ENCODE data around the gene WNT7A.

Gene WNT7A

GRCh38 chr3:13825311-13825579 lies 54.6 kb downstream of the WNT7A start:
- DNase-seq = no peak

- no peak for DNase-seq
Measured at GRCh38 chr3:13824521-13825310, 55.2 kb downstream of the WNT7A start.

GRCh38 chr3:13823692-13824091 lies 56.2 kb downstream of the WNT7A start:
- DNase-seq = no peak

GRCh38 chr3:13822871-13823585 lies 56.8 kb downstream of the WNT7A start:
- DNase-seq = no peak

GRCh38 chr3:13822042-13822441 lies 57.8 kb downstream of the WNT7A start:
- no peak for DNase-seq

GRCh38 chr3:13821126-13821525 lies 58.7 kb downstream of the WNT7A start:
- DNase-seq = no peak

GRCh38 chr3:13818919-13819318 lies 61.0 kb downstream of the WNT7A start:
- DNase-seq = no peak

- DNase-seq = no peak
Measured at GRCh38 chr3:13815088-13815683, 64.7 kb downstream of the WNT7A start.

GRCh38 chr3:13812034-13812471 lies 67.8 kb downstream of the WNT7A start:
- DNase-seq = no peak

GRCh38 chr3:13811614-13812013 lies 68.3 kb downstream of the WNT7A start:
- DNase-seq = no peak

- no peak for DNase-seq
Measured at GRCh38 chr3:13808550-13808949, 71.3 kb downstream of the WNT7A start.

GRCh38 chr3:13801361-13802204 lies 78.3 kb downstream of the WNT7A start:
- DNase-seq = no peak

GRCh38 chr3:13800064-13800463 lies 79.8 kb downstream of the WNT7A start:
- no peak for DNase-seq

- no peak for DNase-seq
Measured at GRCh38 chr3:13798401-13798800, 81.5 kb downstream of the WNT7A start.

- no peak for DNase-seq
Measured at GRCh38 chr3:13796701-13797460, 83.0 kb downstream of the WNT7A start.

- DNase-seq = no peak
Measured at GRCh38 chr3:13795816-13796215, 84.1 kb downstream of the WNT7A start.

- no peak for DNase-seq
Measured at GRCh38 chr3:13794322-13794721, 85.5 kb downstream of the WNT7A start.

GRCh38 chr3:13793451-13793850 lies 86.4 kb downstream of the WNT7A start:
- DNase-seq = no peak

- DNase-seq = no peak
Measured at GRCh38 chr3:13792512-13793371, 87.1 kb downstream of the WNT7A start.

GRCh38 chr3:13792051-13792490 lies 87.8 kb downstream of the WNT7A start:
- DNase-seq = no peak

Measured in SHP77 treated with DMSO at 0.1 percent for 48 hours (cell line).